ENCODE data around the gene NRN1L.
A peak's percentile ranks its signal among the peaks of the same experiment; 100 is the strongest.
"Not testable (repeated sequence)": the region's sequence is repeated elsewhere in the genome, so short reads cannot be mapped to it uniquely, and the experiment has no call there.

NRN1L gene

DNA sequence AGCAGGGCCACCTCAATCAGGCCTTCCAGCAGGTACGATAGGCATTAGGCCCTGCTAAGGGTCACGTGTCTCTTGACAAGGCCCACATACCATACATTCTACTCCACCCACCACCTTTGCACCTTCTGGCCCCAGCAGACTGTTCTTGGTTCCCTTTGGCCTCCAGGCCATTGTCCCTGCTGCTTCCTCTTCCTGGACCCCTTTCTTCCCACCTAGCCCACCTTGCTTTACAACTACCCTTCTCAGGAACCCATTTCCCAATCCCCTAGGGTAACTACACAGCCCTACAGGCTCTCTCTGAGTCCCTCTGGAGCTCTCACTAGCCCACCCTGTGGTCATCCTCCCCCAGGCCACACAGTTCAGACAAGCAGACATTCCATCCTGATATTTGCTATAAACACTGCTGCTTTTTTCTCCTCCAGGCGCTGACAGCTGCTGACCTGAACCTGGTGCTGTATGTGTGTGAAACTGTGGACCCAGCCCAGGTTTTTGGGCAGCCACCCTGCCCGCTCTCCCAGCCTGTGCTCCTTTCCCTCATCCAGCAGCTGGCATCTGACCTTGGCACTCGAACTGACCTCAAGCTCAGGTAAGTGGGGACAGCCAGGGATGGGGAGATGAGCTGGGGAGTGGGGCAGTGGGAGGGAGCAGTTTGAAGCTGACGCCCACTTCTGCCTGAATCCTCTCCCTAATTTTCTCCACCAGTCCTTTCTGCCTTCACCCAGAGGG is 1.4 kb upstream of the NRN1L start:
- ATAC-seq, result no peak
- DNase-seq, result no peak

DNA sequence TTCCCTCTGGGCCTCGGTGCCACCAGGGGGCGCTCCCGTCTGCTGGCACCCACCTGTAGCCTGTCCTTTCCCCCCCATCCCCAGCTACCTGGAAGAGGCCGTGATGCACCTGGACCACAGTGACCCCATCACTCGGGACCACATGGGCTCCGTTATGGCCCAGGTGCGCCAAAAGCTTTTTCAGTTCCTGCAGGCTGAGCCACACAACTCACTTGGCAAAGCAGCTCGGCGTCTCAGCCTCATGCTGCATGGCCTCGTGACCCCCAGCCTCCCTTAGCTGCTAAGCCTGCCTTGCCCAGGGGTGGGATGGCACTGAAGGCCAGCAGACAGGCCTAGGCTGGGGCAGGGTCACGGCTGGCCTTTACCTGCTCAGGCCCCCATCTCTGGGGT is 818 bp upstream of the NRN1L start:
- DNase-seq, result peak; percentile 84
- peak; percentile 65 for ATAC-seq

DNA sequence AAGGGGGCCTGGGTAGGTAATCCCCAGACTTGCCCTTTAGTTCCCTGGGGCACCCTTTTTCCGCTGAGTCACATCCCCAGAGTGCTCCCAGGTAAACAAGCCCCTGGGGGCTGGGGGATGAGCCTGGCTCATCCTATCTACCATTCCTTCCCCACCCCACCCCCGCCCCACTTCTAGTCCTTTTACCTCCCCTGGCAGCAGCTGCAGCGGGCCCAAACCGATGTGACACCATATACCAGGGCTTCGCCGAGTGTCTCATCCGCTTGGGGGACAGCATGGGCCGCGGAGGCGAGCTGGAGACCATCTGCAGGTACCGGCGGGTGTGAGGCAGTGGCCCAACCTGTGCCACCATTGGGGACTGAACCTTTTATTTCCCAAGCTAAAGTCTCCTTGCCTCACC is 860 bp downstream of the NRN1L start:
- no peak for DNase-seq
- no peak for ATAC-seq

DNA sequence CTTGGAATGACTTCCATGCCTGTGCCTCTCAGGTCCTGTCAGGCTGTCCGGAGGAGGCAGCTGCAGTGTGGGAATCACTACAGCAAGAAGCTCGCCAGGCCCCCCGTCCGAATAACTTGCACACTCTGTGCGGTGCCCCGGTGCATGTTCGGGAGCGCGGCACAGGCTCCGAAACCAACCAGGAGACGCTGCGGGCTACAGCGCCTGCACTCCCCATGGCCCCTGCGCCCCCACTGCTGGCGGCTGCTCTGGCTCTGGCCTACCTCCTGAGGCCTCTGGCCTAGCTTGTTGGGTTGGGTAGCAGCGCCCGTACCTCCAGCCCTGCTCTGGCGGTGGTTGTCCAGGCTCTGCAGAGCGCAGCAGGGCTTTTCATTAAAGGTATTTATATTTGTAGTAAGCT is 1.3 kb downstream of the NRN1L start:
- DNase-seq, result no peak
- ATAC-seq, result no peak

DNA sequence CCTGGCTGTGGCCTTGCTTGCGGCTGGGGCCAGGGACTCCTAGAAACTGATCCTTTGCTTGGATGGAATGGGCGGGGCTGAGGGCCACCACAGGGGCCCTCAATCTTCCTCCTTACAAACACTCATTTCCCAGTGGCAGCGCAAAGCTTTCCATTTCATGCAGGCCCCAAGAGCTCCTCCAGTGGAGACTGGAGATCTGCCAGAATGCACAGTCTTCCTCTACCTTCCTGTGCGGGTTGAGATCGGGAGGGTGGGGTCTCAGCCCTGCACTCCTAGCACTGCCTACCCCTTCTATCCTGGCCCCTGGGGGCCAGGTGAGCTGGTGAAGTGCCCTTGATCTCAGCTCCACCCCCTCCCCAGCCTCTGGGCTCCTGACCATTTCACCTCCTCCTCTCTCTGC is 1.7 kb downstream of the NRN1L start:
- ATAC-seq (no peak), DNase-seq (no peak)

DNA sequence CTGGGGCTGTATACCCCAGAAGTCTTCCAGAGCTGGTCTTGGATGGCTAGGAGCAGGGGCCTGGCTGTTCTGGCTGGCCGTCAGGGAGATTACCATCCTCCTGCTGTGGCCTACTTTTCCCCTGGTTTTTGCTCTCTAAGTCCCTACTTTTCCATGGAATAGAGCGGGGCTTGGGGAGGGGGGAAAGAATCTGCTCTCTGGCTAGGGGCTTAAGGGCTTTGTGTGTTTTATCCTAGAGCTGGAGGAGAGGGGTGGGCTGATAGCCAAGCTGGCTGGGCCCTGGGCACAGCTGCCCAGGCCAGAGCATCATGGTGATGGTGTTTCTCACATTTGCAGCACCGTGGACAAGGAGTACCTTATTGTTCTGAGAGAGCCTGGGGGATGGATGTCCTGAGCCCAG is 3.6 kb downstream of the NRN1L start:
- ATAC-seq (no peak), DNase-seq (no peak)

DNA sequence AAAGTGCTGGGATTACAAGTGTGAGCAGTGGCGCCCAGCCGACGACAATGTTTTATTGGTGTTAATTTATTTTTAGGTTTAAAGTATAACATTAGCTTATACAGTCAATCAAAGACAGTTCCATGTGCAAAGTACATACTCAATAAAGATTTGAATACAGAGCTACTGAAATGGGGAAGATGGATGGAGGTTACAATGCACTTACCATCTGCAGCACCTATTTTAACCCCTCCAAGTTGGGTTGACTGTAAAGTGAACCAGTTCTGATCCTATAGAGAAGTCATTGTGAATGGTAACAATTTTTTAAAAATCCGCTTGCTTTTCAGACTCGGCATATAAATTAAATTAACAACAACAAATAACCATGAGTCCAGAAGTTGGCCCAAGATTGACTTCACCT is 7.7 kb downstream of the NRN1L start:
- no peak for DNase-seq
- ATAC-seq, result no peak

DNA sequence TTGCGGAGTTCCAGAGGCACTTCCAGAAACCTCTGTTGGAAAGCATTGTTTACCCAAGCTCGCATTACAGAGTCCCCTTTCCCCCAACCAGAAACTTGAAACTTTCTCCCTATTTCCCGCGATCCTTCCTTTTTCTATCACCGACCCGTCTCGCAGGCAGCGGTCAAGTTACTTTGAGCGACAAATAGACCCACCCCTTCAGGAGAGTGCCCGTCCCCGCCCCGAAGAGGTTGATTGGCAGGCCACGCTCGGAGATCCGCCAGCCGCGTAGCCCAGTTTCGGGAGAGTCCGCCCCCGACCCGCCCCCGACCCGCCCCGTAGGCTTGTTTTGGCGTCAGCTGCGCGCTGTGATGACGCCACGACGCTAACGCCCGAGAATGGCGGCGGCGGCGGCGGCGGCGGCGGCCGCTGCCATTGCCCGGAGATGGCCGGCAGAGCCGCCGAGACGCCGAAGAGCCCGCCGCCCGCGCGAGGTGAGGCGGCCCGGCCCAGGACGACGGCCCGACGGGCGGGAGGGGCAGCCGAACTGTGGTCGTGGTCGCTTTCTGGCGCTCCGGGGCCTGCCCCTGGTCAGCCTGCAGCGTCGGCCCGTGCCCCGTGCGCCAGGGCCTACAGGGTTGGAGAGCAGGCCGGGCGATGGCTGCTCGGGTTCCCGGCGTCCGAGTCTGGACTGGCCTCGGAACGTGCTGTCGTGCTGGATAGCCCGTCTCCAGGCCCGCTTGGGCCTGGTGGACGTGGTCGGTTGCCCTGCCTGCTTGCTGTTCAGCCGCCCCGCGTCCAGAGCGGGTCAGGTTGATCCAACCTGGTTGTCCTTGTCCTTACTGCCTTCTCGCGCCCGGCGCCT is 8.4 kb downstream of the NRN1L start, which contains the start of gene PSKH1:
Gene PSKH1, plus strand, starts transcription at position 356 of the 844 bp plus-strand sequence. CDS start 15,496 bp downstream, outside the sequence.
- DNase-seq, result peak; percentile 96

DNA sequence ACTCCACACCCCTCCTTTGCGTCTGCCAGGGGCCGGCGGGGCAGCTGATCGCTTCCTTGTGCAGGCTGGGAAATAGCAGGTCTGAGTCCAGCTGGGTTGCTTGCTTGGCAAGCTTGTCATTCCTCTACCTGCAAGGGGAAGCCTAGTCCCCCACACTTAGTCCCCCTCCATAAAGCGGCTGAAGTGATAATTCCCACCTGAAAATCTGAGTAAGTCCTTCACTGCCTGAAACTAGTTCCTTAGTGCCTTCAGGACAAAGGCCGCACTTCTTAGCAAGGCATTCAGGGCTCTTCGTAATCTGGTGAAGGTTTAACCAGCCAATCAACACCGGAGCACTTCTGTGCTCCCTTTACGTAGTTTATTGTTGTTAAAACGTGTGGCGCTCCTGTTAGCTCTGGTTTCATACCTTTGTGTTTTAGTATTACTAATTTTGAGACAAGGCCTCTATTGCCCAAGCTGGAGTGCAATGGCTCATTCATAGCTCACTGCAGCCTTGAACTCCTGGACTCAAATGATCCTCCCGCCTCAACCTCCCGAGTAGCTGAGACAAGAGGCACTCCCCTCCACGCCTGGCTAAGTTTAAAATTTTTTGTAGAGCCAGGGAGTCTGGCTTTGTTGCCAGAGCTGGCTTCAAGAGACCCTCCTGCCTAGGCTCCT is 9.2 kb downstream of the NRN1L start:
- no peak for ATAC-seq
- DNase-seq, result no peak

More for the DNA sequence above, 8.4 kb downstream of the NRN1L start, which contains the start of gene PSKH1:
- ATAC-seq, result peak; percentile 98

DNA sequence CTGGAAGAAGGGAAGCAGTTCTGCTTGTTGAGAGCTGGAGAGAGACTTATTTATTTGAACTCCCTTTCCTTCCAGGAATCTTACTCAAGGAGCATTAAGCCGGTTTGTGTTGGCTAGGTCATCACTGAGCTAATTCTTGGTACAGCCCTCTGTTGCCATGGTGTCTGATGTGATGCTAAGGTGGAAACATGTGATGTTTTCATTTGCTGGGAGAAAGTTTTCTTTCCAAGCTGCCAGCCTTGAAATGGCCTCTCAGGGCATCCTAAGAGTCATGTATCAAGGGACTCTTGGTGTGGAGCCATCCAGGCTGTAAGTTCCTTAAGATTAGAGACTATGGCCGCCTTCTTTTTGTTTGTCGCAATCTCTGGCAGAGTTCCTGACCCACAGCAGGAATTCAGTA is 12.5 kb downstream of the NRN1L start:
- no peak for DNase-seq
- ATAC-seq, result no peak

DNA sequence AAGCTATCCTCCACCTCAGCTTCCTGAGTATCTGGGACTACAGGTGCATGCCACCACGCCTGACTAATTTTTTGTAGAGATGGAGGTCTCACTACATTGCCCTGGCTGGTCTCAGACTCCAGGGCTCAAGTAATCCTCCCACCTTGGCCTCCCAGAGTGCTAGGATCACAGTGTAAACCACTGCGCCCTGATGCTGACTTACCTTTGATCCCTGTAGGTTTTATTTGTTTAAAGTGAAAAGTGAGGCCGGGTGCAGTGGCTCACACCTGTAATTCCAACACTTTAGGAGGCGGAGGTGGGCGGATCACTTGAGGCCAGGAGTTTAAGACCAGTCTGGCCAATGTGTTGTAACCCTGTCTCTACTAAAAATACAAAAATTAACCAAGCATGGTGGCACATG is 17.0 kb downstream of the NRN1L start:
- DNase-seq (no peak), ATAC-seq (no peak)

DNA sequence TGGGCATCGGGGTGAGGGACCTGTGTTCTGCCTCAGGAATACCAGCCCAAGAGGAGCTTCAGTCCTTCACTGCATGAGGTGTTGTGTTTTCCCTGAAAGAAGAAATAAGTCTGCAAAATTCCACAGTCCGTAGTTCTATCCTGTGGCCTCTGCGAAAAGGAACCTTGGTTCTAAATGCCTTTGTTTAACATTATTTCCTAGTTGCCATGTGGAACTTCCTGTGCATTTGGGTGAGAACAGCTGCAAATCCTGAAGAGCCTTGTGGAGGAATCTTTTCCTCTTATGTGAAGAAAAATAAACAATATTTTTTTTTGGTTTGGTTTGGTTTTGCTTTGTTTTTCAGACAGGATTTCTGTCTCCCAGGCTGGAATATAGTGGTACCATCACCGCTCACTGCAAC is 18.1 kb downstream of the NRN1L start:
- DNase-seq (no peak), ATAC-seq (no peak)

DNA sequence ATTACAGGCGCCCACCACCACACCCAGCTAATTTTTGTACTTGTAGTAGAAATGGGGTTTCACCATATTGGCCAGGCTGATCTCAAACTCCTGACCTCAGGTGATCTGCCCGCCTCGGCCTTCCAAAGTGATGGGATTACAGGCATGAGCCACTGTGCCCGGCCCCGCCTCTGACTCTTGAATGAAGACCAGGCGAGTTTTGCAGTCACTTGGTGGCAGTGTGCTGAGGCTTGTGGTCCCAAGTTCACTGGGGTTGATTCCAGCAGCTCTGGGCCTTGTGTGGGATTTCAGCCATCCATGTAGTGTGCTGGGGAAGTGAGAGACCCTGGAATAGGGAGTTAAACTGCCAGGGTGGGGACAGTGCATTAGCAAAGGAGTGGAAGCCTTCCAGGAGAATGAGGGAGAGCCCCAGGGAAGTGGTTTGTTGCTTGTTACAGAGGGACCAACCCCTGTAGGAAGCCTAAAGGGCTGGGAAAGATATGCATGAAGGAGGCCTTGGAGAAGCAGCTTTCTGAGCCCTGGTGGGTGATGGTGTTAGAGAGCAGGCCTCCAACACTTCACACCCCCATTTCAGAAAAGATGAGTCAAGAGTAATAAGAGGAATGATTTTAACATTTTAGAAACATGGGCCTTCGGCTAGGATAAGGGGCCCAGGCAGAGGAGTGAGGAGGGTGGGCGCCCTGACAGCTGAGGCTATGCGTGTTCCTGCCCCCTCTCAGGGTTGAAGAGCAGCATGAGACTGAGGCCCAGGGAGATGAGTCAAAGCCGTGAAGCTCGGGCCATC is 22.9 kb downstream of the NRN1L start:
- no peak for DNase-seq
- no peak for ATAC-seq

DNA sequence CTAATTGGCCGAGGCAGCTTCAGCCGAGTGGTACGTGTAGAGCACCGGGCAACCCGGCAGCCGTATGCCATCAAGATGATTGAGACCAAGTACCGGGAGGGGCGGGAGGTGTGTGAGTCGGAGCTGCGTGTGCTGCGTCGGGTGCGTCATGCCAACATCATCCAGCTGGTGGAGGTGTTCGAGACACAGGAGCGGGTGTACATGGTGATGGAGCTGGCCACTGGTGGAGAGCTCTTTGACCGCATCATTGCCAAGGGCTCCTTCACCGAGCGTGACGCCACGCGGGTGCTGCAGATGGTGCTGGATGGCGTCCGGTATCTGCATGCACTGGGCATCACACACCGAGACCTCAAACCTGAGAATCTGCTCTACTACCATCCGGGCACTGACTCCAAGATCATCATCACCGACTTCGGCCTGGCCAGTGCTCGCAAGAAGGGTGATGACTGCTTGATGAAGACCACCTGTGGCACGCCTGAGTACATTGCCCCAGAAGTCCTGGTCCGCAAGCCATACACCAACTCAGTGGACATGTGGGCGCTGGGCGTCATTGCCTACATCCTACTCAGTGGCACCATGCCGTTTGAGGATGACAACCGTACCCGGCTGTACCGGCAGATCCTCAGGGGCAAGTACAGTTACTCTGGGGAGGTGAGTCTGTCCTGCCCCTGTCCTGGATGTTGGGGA is 24.5 kb downstream of the NRN1L start:
- DNase-seq (no peak), ATAC-seq (no peak)

DNA sequence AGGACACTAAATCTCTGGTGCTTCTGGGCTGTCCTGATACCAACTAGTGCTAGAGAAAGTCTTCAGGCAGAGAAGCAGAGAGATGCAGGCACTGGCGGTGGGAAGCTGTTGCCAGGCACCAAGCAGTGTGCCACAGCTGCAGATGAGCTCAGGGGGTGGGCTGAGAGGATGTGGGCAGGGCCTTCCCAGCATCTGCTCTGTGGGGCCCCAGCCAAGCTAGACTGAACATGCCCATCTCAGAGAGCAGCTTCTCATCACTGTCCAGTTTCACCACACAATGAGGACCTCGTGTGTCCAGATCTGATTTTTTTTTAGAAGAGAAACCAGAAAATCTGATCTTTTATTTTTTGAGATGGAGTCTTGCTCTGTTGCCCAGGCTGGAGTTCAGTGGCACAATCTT is 25.5 kb downstream of the NRN1L start:
- ATAC-seq (peak; percentile 70), DNase-seq (peak; percentile 42)

DNA sequence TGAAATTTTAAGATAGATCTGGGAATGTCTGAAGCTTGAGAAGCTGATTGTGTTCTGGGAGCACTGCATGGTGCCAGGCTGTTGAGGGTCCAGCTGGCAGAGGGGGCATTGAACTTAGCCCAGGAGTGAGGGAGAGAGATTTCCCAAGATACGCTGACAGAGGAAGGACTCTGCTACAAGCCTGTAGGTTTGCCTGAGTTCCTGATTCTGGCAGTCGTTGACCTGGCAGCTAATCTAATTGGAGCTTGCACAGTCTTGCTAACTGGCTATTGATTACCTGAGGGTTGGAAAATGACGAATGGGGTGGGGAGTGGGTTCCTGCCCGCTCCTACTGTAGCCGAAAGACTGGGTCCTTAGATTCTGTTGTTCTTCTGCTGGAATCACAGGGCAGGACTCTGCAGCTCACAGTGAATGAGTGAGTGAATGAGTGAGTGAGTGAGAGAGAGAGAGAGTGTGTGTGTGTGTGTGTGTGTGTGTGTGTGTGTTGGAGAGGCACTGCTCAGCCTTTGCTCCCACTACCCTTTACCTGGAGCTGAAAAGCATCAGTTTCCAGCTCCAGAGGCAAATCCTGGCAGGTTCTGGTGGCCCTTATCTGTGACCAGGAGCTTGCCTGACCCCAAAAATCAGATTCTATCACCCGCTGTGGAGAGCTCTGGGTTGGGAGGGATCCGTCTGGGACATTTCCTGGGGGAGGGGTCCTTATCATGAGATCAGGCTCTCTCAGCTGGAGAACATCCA is 30.2 kb downstream of the NRN1L start:
- ATAC-seq (no peak), DNase-seq (no peak)

DNA sequence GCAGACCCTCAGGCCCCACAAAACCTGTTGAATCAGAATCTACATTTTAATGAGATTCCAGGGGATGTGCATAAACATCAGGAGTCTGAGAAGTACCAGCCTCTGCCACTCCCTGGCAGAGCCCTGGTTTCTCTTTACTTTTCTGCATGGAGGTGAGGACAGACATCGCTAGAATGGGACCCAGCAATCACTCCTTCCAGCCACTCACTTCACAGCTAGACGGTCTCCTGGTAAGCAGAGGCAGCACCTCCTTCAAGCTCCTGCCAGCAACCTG is 30.7 kb downstream of the NRN1L start:
- not testable (repeated sequence) for ATAC-seq

DNA sequence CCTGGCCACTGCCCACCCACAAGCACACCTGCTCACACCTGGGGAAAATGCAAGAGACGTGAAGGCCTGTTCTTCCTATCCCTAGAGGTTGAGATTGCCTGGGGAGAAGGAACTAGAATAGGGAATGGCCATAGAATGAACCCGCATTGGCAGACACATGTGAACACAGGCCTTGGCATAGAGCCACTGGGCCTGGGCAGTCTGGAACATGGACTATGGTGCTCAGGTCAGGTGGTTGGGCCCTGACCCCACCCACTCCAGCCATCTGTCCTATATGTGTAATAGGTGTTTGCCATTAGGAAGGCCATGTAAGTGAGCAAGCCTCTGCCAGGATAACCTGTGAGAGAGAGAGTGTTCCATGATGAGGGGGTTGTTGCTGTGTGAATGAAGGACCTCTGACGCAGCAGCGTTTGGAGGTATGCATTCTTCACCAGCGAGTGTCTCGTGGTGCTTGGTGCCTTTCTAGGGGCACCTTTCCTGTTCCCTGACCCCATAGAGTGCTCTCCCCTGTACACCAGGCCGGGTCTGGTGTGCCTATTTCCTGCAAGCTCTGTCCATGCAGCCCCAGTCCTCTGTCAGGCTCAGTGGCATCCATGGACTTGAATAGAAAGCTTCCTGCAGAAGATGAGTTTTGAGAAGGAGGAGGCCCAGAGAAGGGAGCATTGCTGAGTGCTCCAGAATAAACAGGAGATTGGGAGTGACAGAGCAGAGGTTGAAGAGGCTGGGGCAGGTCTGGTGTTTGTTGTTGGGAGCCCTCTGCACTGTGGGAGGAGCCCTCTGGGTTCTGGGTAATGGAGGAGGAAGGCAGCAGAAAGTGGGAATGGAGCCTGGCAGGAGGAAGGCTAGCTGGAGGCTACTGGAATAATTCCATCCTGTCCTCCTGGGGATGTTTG is 31.4 kb downstream of the NRN1L start:
- ATAC-seq (no peak), DNase-seq (no peak)

More for the DNA sequence above, 30.7 kb downstream of the NRN1L start:
- not testable (repeated sequence) for DNase-seq

DNA sequence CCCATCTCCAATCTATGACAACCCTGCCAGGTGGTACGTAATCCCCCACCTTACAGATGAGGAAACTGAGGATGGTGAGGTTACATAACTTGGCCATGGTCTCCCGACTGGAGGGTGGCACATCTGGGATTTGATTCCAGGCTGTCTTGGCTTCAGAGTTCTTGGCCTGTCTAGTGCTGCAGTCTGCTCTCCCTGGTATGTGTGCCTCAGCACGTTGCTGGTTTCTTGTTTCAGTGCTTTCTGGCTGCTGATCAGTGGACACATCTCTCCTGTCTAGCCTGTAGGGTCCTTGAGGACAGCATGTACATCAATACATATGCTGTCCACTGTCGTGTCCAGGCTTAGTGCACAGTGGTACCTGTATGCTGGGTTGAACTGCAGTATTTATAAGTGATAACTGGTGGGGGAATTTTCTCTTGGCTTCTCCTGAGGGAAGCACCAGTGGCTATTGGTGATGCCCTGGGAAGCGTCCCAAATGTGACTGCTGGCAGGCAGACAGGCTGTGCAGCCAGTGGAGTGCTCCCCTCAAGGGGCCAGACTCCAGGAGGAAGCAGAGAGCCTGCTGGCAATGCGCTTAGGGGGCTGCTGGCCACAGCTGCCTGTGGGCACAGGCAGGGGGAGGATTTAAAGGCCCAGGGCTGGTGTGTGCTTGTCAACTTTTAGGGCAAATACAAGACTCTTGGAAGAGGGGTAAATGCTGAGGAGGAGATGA is 32.6 kb downstream of the NRN1L start:
- no peak for ATAC-seq
- no peak for DNase-seq

Data from stimulated activated naive CD8-positive, alpha-beta T cell treated with anti-CD3 and anti-CD28 coated beads, Interleukin-15, Interleukin-2, amounts not matched to agents 100 U/mL and 50 U/mL, for 24 hours (primary cell).